NB4 (cell line): ENCODE data around the gene MMS19.

Source experiments
- DNase-seq: peaks from one replicate; pipeline ENCODE4 v3.0.0; 2010; ENCODE audit warnings: low read depth
- H3K4me3 ChIP-seq: one replicate; pipeline ENCODE4 v1.5.1; 2011; ENCODE audit warnings: mild to moderate bottlenecking, low read depth, low read length, moderate library complexity
- CTCF ChIP-seq: IDR thresholded peaks from one replicate; pipeline ENCODE4 v1.5.1; 2012; ENCODE audit warnings: low read depth, low read length
- MAX ChIP-seq: IDR thresholded peaks from 2 replicates; pipeline ENCODE4 v1.6.1; 2011; ENCODE audit warnings: low read depth, low read length
- MYC ChIP-seq: IDR thresholded peaks from 2 replicates; pipeline ENCODE4 v1.6.1; 2011; ENCODE audit warnings: low read depth, low read length
- POLR2A ChIP-seq: IDR thresholded peaks from 2 replicates; pipeline ENCODE4 v1.6.1; 2011; ENCODE audit warnings: mild to moderate bottlenecking; ENCODE audit not compliant: insufficient read length; ENCODE audit errors: extremely low read depth

MMS19 gene

GRCh38 chr10:97445722-97446639 is 52.2 kb downstream of the MMS19 start, which contains the start of the genes EXOSC1 and ZDHHC16:
TSS of gene EXOSC1 (minus strand) at chr10:97446006. CDS start at chr10:97445985, 21 bp downstream.
TSS of gene ZDHHC16 (plus strand) at chr10:97446175. CDS start at chr10:97451676, 5,501 bp downstream.
- DNase-seq = peak; percentile 98
- peak within 1 kb of the TSS; percentile 91 for H3K4me3 ChIP-seq
- TF ChIP-seq MAX (peak; percentile 99), POLR2A (peak; percentile 83), CTCF (no peak), MYC (peak; percentile 88)

DNA sequence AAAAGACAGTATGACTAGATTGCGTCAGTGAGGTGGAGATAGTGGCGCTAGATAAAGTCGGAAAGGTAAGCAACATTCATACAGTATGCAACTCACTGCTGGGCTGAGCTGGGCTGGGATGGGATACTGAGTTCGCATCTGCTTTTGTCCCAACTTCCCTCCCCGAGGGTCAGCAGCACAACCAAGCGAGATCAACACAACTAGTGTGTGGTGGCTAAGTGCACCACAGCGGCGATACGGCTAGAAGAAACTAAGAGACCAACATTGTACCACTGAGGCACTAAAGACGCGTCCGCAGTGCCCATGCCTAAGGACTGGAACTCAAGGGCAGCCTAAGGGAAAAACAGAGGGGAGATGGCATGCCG is 52.9 kb downstream of the MMS19 start:
- H3K4me3 ChIP-seq = peak overlapping the region; percentile 91
- DNase-seq = no peak
- TF ChIP-seq CTCF (no peak), MAX (no peak), POLR2A (no peak), MYC (no peak)

- DNase-seq = no peak
- H3K4me3 ChIP-seq = no peak overlapping the region
- no peak for TF ChIP-seq MAX
These were observed 54.0 kb downstream of the MMS19 start for GRCh38 chr10:97444212-97444611.

GRCh38 chr10:97442277-97442676 is 55.9 kb downstream of the MMS19 start:
- TF ChIP-seq CTCF = no peak
- H3K4me3 ChIP-seq = no peak overlapping the region
- no peak for DNase-seq

DNA sequence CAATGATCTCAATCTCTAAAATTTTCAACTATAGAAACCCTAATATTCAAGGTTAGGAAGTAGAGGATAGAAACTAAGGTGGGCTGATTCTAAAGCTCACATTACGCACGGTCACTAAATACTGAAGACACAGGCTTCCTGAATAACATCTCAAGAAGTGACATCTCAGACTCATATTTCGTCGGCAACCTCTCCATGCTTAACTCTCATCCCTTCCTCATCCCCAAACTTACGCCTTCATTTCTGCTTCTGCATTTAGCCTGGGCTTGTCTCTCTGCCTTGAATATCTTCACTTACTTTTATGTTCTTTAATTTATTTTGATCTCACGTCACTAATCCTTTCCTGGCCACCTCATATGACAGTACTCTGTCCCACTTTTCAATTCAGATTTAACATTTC is 63.0 kb downstream of the MMS19 start:
- no peak for DNase-seq
- TF ChIP-seq POLR2A (no peak), CTCF (no peak), MYC (no peak), MAX (no peak)
- H3K4me3 ChIP-seq = no peak overlapping the region

DNA sequence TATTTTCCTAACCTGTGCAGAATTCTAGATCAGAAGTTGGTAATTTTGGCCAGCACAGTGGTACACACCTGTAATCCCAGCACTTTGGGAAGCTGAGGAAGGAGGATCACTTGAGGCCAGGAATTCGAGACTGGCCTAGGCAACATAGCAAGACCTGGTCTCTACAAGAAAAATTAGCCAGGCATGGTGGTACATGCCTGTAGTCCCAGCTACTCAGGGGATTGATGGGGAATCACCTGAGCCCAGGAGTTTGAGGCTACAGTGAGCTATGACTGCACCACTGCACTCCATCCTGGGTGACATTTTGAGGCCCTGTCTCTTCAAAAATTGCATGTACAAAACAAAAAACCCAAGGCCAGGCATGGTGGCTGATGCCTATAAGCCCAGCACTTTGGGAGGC is 63.7 kb downstream of the MMS19 start:
- no peak for TF ChIP-seq MYC
- no peak for TF ChIP-seq CTCF
- no peak for TF ChIP-seq MAX
- no peak for TF ChIP-seq POLR2A
- H3K4me3 ChIP-seq = no peak overlapping the region
- no peak for DNase-seq
